NCI-H2107 (cell line): ENCODE results near the gene ZBTB47.

ENCODE experiments used
- DNase-seq: peaks from one replicate; lab custom pipeline; 2025; lab: John Stamatoyannopoulos, UW

ZBTB47 gene

DNA sequence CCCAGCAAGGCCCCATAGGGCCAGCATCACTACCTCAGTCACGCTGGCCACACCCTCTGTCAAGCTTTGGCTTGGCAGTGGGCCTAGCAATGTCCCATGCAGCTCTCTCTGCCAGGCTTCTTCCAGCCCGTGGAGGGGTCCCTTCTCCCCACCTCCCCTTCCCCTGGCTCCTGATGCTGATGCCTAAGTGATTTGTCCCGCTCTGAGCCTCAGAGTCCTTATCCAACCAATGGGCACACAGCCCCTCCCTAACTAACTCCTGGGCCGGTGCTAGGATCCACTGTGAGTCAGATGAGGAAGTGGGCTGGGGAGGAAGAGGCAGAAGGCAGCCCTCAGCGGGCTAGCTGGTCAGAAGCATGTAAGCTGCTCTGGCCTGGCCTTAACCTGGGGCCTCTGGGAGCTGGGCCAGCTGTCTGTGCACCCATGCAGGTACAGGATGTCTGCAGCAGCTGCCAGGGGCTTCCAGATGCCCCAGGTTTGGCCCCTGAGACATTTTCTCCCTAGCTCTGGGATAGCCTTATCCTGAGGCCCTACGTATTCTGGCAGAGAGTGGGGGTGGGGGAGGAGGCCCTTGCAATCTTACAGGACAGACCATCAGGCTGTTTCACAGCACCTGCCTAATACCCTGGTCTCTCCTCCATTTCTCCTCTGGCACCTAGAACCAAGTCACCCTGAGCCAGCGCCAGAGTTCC lies 740 bp upstream of the ZBTB47 start:
- no peak for DNase-seq

DNA sequence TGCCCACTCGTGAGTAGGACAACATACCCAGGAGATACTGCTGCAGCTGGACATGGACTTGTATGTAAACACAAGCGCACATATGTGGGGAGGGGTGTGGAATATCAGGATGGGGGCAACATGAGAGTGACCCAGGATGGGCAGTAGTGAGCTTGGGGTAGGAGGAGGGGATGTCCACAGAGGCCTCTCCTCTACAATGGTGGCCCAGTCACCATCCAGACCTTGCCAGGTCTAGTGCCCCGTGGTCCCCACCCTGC lies 266 bp upstream of the ZBTB47 start:
- no peak for DNase-seq

DNA sequence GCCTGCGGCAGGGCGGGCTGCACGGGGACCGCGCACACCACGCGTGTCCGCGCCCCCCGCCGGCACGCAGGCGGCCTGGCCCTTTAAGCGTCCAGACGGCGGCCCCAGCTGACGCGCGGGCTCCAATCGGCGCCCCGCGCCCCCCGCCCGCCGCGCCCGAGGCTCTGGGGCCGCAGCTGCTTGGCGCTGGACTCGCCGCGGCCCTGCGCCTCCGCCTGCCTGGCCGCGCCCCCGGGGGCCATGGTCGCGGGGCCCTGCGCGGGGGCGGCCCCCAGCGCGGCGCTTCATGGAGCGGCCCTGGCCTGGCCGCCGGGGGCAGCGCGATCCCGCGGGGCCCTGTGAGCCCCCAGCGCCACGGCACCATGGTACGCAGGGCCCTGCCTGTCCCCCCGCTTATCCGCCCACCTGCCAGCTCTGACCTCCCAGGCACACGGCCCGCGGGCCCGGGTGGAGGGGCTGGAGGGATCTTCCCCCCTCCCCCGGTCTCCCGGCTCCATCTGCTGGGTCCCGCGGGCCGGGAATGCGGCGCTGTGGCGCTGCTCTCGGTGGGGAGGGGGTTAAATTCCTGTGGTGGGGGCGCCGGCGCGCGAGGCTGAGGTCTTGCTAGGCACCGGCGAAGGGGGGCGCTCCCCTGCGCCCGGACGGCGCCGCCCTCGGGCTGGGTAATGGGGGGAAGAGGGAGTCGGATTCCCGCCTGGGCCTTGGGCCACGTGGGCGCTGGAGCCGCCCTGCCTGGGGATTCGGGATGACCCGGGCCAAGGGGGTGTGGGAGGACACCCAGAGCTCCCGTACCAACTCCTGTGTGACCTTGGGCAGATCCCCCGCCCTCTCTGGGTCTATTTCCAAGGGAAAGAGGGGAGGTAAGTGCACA lies 1.1 kb downstream of the ZBTB47 start:
- DNase-seq = no peak

DNA sequence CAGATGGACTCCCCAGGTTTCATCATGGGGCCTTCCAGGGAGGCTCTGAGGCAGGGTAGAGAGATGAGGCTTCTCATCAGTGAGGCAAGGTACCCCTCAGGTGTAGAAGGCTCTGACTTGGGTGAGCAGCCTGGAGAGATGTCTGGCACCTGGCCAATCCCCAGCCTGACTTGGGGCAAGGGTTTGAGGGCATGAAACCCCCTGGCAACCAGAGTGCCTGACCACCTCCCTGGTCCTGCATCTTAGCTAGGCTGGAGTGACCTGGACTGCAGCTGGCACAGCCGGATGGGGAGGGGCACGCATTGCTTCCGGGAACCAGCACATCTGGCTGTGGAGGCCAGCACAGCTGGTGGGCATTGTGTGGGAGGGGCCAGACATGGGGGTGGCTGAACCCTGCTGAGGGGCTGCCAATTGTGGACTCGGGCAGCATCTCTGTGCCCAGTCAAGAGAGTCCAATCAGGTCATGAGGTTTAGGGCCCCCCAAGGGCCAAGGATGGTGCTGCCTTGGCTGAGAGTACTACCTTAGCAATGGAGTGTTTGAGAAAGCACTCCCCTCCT lies 1.9 kb downstream of the ZBTB47 start:
- DNase-seq = no peak

DNA sequence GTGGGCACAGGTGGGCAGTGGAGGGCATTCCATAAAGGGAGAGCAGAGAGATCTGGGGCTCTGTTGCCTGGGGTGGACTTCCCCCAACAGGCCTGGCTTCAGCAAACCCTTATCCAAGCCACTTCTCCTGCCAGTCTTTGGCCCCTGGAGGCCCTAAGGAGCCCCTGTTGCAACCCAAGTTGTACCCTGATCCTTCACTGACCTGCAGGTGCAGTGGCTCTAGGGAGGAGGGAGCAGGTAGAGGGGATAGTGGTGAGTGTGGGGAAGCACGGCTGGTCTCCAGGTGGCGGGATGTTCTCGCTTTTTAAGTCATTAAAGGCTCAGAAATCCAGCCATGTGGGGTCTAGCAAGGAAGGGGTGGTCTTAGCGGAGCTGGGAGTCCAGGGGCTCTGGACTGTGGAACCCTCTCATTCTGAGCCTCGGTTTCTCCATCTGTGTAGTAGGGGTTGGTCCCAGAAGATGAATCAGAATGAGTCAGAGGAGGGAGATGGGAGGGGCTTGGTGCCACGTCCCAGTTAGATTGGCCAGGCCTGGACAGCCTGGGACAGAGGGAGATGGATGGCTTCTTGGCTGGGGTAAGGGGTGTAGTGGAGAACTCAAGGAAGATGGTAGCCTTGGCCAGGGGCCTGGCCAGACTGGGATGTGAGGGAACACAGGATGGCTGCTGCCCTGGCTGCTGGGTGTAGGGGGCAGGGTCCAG lies 2.6 kb downstream of the ZBTB47 start:
- DNase-seq = no peak

DNA sequence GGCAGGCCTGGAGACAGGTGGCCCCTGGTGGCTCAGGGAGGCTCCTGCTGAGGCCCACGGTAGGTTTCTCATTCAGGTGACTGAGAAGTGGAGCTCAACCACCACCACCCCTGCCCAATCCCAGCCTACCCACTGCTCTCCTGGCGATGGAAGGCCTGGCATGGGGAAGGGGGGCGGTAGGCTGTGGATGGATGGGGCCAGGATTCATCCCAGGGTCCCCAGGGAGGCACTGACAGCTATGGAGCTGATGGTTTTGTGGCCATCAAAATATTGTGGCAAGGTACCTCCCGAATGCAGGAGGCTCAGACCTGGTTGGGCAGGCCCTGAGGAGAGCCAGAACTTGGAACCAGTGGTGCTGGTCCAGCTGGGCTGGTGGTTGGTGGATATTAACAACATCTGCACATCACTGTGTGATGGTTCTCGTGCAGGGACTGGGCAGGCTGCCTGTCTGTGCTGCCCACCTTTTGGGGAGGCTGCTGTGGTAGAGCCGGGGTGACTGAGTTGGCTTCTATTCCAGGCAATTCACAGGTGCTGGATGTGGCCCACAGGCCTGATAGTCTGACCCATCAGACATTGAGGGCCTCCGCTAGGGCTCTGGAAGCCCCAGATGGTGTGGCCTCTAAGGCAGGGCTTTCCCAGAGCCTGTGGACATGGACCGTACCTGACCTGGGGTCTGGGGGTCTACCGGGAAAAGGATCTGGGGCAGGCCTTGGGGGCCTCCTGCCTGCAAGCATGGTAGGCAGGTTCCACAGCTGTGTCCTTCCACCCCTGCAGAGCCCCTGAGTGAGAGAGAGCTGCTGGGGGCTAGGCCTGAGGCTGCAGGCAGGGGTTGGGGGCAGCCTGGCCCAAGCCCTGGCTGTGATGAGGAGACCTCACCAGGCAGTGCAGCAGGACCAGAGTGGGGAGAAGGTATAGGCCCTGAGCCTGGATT lies 3.4 kb downstream of the ZBTB47 start:
- DNase-seq = no peak

DNA sequence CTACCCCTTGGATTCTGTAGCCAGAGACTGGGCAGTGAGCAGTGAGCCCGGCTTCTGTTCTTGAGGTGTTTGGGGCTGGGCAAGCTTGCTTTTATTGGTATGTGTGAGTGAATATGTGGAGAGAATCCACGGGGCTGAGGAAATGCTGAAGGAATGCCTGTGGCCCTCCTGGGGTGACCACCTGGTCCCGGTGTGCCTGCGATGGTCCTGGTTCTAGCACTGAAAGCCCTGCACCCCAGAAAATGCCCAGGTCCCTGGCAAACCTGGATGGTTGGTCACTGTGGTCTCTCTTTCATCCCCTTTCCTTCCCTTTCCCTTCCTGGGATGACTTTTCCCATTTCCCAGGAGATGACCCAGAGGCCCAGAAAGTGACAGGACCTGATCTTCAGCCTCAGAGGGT lies 4.2 kb downstream of the ZBTB47 start:
- DNase-seq = no peak

DNA sequence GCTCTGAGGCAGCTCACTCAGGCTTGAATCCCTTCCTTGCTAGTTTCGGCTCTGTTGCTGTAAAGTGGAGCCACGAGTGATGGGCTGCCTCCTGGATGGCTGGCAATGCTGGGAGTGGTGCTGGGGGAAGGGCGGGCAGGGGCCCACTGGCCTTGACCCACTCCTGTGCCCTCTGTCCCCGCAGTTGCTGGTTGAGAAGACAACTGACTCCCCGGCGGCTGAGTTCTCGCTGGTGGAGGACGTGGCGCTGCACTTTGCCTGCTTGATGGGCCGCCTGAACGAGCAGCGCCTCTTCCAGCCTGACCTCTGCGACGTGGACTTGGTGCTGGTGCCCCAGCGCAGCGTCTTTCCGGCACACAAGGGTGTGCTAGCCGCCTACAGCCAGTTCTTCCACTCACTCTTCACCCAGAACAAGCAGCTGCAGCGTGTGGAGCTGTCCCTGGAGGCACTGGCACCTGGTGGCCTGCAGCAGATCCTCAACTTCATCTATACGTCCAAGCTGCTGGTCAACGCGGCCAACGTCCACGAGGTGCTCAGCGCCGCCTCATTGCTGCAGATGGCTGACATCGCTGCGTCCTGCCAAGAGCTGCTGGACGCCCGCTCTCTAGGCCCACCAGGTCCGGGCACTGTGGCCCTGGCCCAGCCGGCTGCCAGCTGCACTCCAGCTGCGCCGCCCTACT lies 4.7 kb downstream of the ZBTB47 start:
- DNase-seq = no peak

DNA sequence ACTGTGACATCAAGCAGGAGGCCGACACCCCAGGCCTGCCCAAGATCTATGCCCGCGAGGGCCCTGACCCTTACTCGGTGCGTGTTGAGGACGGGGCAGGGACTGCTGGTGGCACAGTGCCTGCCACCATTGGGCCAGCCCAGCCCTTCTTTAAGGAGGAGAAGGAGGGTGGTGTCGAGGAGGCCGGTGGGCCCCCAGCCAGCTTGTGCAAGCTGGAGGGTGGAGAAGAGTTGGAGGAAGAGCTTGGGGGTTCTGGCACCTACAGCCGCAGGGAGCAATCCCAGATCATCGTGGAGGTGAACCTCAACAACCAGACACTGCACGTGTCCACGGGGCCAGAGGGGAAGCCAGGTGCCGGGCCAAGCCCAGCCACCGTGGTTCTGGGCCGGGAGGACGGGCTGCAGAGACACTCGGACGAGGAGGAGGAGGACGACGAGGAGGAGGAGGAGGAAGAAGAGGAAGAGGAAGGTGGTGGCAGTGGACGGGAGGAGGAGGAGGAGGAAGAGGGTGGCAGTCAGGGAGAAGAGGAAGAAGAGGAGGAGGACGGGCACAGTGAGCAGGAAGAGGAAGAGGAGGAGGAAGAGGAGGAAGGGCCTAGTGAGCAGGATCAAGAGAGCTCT lies 5.4 kb downstream of the ZBTB47 start:
- DNase-seq = no peak

DNA sequence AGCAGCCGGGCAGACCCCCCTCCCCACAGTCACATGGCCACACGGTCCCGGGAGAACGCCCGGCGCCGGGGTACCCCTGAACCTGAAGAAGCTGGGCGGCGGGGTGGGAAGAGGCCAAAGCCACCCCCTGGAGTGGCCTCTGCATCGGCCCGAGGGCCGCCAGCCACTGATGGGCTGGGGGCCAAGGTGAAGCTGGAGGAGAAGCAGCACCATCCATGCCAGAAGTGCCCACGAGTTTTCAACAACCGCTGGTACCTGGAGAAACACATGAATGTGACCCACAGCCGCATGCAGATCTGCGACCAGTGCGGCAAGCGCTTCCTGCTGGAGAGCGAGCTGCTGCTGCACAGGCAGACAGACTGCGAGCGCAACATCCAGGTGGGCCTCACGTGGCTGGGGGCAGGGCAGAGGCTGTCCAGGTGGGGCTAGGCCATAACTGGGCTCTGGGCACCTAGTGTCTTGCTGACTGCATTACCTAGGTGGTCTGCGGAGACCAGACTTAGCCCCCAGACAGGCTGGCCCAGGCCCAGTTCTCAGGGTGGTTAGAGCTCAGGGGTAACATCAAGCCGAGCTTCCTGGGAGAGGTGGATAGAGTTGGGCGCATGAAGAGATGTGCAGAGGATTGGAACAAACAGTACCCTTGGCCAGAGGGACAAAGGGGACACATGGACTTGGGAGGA lies 6.1 kb downstream of the ZBTB47 start:
- DNase-seq = no peak

DNA sequence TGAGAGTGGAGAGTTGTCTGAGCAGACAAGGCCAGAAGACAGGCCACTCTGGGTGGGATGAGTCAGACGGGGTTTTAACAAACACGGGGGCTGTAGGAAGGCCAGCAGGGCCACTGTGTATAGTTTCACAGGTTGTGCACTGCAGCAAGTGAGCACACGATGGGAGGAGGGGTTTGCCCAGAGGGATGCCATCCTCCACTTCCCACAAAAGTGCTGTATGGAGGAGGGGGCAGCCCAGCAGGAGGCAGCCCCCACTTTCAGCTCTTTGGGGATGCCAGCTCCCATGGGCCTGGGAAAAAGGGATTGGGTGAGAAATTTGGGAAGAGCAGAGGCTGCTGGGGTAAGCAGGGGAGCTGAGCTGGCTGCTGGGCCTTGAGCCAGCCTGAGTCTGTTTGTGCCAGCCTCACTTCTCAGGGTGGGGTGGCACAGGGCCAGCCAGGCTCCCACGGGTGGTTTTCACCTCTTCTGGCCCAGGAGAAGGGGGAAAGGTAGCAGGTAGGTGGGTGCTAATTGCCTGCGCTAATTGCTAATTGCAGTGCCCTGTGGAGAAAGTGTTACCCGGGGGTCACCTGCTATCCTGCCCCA lies 6.7 kb downstream of the ZBTB47 start:
- no peak for DNase-seq

DNA sequence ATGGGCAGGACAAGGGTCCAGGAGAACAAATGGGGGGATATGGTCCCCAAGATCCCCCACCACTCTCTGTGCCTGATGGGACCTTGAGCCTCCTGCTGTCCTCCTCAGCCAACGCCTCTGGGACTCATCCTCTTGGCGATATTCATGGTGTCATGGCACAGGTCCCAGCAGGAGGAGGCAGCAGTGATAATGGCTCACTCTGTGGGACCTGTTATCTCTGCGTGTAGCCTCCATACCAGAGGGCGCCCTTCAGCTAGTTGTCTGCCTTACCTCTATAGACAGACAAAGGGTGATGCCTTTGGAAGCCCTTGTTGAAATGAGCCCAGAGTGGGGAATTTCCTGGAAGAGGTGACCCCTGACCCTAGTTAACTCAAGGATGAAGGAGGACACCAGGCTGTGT lies 7.4 kb downstream of the ZBTB47 start:
- DNase-seq = no peak

DNA sequence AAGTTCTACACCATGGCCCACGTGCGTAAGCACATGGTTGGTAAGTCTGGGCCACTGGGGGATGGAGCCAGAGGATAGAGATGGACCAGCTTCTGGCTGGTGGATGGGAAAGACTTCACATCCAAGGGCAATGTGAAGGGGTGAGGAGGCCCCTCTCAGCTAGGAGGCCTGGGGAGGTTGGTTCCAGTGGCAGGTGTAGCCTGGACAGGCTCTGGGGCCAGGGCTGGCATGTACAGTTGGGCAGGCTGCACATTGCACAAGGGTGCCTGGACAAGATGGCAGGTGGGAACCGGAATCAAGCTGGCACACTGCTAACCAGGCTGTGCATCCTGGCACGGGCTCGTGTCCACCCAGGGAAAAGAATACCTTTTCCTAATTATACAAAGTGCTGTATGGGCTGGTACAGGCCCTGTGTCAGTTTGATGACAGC lies 8.1 kb downstream of the ZBTB47 start:
- no peak for DNase-seq

DNA sequence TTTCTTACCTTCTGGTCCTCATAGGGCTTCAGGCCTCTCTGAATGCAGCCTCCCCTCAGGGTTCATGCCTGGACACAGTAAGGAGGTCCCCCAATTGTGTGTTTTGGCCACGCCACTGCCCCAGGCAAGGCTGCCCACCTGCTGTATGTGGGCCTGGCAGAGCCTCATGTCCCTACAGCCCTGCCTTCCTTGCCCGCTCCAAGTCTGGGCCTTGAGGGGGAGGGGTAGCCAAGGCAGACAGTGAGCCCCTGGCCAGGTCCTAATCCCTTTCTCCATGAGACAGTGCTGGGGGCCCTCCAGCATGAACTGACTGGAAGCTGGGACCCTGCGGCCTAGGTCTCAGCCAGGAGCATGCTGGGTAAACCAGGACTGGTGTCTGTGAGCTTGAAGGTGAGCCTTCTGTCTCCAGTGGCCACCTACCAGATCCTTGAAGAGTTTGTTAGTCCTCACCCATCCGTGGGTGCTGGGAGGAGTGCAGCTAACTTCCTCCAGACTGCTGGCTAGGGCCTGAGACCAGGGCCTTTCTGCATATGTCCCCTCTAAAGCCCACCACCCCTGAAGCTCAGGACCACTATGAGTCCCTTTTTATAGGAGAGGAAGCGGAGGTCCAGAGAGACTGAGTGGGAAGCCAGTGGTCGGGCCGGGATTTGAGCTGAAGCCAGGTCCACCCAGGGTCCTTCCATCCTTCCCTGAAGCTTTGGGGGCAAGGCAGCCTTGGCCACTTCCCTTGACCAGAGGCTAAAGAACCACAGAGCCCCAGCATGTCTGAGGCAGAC lies 8.7 kb downstream of the ZBTB47 start:
- no peak for DNase-seq

DNA sequence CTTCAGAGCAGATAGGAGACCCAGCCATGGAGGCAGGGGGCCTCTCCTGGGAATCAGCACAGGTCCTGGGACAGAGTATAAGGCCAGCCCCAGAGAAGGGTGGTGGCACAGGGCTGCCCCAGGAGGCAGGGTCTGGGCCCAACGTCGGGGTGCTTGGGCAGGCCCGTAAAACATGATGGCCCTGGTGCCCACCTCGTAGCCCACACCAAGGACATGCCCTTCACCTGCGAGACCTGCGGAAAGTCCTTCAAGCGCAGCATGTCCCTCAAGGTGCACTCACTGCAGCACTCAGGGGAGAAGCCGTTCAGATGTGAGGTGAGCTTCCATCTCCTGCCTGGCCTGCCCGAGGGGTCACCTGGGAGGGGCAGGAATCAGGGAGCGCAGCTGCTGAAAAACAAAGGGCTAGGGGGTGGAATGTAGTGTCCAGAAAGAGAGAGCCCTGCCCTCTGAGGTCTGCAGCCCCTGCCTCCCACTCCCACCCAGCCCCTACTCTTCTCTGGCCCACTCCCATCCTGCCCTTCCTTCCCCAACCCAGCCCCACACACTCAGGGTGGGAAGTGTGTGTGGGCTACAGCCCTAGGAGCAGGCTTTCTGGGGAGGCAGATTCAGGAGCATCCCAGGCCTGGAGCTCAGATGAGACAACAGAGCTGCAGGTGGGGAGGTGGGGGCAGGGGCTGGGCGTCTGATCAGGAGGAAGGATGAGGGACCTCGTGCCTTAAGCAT lies 9.5 kb downstream of the ZBTB47 start:
- DNase-seq = no peak

DNA sequence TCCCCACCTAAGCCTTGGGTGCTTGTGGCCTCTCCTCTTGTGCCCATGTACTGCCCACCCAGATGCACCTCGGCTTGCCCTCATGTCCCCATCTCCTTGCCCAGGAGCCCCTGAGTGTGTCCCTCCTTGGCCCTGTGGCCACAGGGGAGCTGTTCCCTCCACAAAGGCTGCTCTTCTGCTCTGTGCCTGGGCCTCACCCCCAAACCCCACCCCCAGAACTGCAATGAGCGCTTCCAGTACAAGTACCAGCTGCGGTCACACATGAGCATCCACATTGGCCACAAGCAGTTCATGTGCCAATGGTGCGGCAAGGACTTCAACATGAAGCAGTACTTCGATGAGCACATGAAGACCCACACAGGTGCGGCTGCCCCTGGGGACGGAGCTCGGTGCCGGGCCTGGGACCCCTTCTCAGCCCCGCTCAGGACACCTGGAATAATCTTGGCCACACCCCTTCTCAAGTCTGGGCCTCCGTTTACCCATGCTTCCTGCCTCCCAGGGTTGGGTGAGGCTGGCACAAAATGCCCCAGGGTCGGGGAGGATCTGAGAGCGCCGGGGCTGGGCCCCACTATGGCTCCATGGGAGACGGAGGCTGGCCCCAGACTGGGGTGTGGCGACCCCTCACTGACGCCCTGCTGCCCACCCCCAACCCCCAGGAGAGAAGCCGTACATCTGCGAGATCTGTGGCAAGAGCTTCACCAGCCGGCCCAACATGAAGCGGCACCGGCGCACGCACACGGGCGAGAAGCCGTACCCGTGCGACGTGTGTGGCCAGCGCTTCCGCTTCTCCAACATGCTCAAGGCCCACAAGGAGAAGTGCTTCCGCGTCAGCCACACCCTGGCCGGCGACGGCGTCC lies 10.3 kb downstream of the ZBTB47 start:
- DNase-seq = no peak

DNA sequence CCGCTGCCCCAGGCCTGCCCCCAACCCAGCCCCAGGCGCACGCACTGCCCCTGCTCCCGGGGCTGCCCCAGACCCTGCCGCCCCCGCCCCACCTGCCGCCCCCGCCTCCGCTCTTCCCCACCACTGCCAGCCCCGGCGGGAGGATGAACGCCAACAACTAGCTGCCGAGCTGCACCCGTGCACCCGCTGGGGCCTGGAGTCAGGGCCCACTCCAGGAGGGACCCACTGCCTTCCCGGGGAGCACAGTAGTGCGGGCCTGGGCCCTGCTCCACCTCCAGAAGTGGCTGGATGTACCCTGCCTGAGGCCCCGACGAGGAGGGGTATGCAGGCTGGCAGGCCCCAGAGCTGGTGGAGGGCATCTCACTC lies 10.9 kb downstream of the ZBTB47 start:
- no peak for DNase-seq
